RWPE1 (cell line): ENCODE results near the gene IKZF3.
A peak's percentile ranks its signal among the peaks of the same experiment; 100 is the strongest.

ENCODE experiments used
- CTCF ChIA-PET: fragments of 350-600 bp; sonication (Branson Sonifier 250); formaldehyde crosslinking; extraction: SDS; loops from one replicate; lab custom pipeline; 2021; lab: Yijun Ruan, JAX
- POLR2A ChIA-PET: fragments of 400-600 bp; formaldehyde crosslinking; extraction: SDS; loops from one replicate; lab custom pipeline; 2020; ENCODE audit warnings: antibody characterized with exemption; ENCODE audit not compliant: low non-redundant PET; lab: Yijun Ruan, JAX
- DNase-seq: peaks from one replicate; pipeline ENCODE4 v3.0.0; 2012; ENCODE audit warnings: low spot score
- H3K27ac ChIP-seq: fragments of 450-650 bp; 2 replicates; pipeline ENCODE4 v1.5.1; 2017
- CTCF ChIP-seq: fragments of 450-650 bp; conservative IDR thresholded peaks from 2 replicates; pipeline ENCODE4 v1.5.1; 2017; ENCODE audit warnings: low read depth, mild to moderate bottlenecking

The IKZF3 gene

GRCh38 chr17:39746145-39746461 is 118.0 kb downstream of the IKZF3 start:
- TF ChIP-seq CTCF, result no peak
- ChIA-PET POLR2A (no interaction called here), CTCF (no interaction called here)
- DNase-seq, result no peak
- H3K27ac ChIP-seq, result peak overlapping the region; percentile 35

- H3K27ac ChIP-seq, result peak overlapping the region; percentile 35
- POLR2A ChIA-PET, result no interaction called here
- no peak for DNase-seq
- TF ChIP-seq CTCF, result no peak
- CTCF ChIA-PET, result no interaction called here
Measured at GRCh38 chr17:39745335-39746144, 118.6 kb downstream of the IKZF3 start.

DNA sequence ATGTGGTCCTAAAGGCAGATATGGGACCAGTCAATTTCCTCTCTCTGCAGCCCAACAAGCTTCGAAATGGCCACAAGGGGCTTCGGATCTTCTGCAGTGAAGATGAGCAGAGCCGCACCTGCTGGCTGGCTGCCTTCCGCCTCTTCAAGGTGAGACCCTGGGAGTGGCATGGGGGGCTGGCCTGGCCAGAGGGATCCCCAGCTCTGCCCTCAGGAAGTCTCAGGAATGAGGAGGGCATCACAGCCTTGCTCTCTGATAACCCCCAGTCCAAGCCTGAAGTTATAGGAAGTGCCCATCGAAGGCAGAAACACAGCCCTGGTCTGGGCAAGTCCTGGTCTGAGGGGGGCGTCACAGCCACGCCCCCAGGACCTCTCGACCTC is 119.3 kb downstream of the IKZF3 start:
- CTCF ChIA-PET, result no interaction called here
- no peak for DNase-seq
- POLR2A ChIA-PET, result no interaction called here

GRCh38 chr17:39744075-39744835 is 119.9 kb downstream of the IKZF3 start:
- 0 out of 2 replicates have a peak overlapping the region, but pooled peaks have one; percentile 35 for H3K27ac ChIP-seq
- no peak for TF ChIP-seq CTCF
- ChIA-PET POLR2A (interaction anchor here (0.6 kb wide), 1 partner anchor 49 kb away, joined by 7 read pairs; no protein-coding TSS in a partner anchor), CTCF (interaction anchor here (1.4 kb wide), 1 partner anchor 14 kb away, joined by 4 read pairs; no protein-coding TSS in a partner anchor)
- no peak for DNase-seq

More for the DNA sequence above, 119.3 kb downstream of the IKZF3 start:
- H3K27ac ChIP-seq, result 0 out of 2 replicates have a peak overlapping the region, but pooled peaks have one; percentile 35
- TF ChIP-seq CTCF, result no peak

GRCh38 chr17:39742856-39743436 is 121.2 kb downstream of the IKZF3 start:
- ChIA-PET CTCF (interaction anchor here (1.4 kb wide), 1 partner anchor 13 kb away, joined by 4 read pairs; no protein-coding TSS in a partner anchor), POLR2A (no interaction called here)
- TF ChIP-seq CTCF, result no peak
- DNase-seq, result no peak
- H3K27ac ChIP-seq, result peak overlapping the region; percentile 11; the same call in 1 of the 2 replicates
